Esophagus muscularis mucosa (tissue), 4 donors: ENCODE results near the gene DELE1. TPM values are rescaled to one million over a fixed set of nuclear protein-coding genes. Genes with fewer than 3 reads are reported as not detected.
A peak's percentile ranks its signal among the peaks of the same experiment; 100 is the strongest.
"Not testable (repeated sequence)": the region's sequence is repeated elsewhere in the genome, so short reads cannot be mapped to it uniquely, and the experiment has no call there.

Source experiments
- DNase-seq: peaks from one replicate; pipeline ENCODE4 v3.0.0-alpha.2; 2017; ENCODE audit errors: extremely low spot score
- H3K27ac ChIP-seq, 4 donors: fragments of 200-600 bp; sonication (generic); replicated peaks in 1 of 4; 1 replicate in 3 of 4; 2 replicates in 1 of 4; pipeline ENCODE4 v1.5.1; 2016 to 2019; ENCODE audit warnings: mild to moderate bottlenecking in 1 of 4
- H3K27me3 ChIP-seq, 4 donors: fragments of 200-600 bp; sonication (generic); one replicate each; pipeline versions ENCODE4 v1.5.1 to v1.6.0; 2016 to 2019
- H3K36me3 ChIP-seq, 4 donors: fragments of 200-600 bp; sonication (generic); one replicate each; pipeline ENCODE4 v1.5.1; 2016 to 2019
- H3K4me1 ChIP-seq, 4 donors: fragments of 200-600 bp; sonication (generic); one replicate each; pipeline ENCODE4 v1.5.1; 2016 to 2019
- H3K4me3 ChIP-seq, 4 donors: fragments of 200-600 bp; sonication (generic); 1 replicate in 2 of 4; 2 replicates in 2 of 4; pipeline ENCODE4 v1.5.1; 2016 to 2019; ENCODE audit warnings: mild to moderate bottlenecking in 4 of 4, moderate library complexity in 1 of 4
- H3K9me3 ChIP-seq, 4 donors: fragments of 200-600 bp; sonication (generic); 1 replicate in 3 of 4; 2 replicates in 1 of 4; pipeline ENCODE4 v1.5.1; 2016 to 2019
- EP300 ChIP-seq: sonication (generic); formaldehyde crosslinking; IDR thresholded peaks from one replicate; pipeline ENCODE4 v1.6.1; 2017; ENCODE audit warnings: antibody characterized with exemption
- POLR2A ChIP-seq: fragments of 450-650 bp; IDR thresholded peaks from one replicate; pipeline ENCODE4 v1.6.1; 2017; ENCODE audit warnings: antibody characterized with exemption, moderate library complexity, mild to moderate bottlenecking, low read depth
- POLR2AphosphoS5 ChIP-seq, 2 donors: sonication (generic); formaldehyde crosslinking; IDR thresholded peaks; one replicate each; pipeline ENCODE4 v1.6.1; 2017; ENCODE audit warnings: antibody characterized with exemption in 2 of 2
- WGBS: methylation state at CpG from one replicate; pipeline ENCODE4 v1.1.5; 2018; 5-methylcytosine and 5-hydroxymethylcytosine counted together
- intact Hi-C: fragments of 100-400 bp; cut with DNase I; formaldehyde crosslinking; loops from one replicate; pipeline ENCODE4 v1.15.1; 2023
- total RNA-seq, 4 donors: library from RNA; depleted of rRNA; stranded (reverse); fragments of >200 nt; gene quantifications; one replicate each; pipeline versions ENCODE4 v1.1.0 to v1.2.1, GENCODE V29; 2016
- TF ChIP-seq, protein P1 (sequence below), 3 experiments: fragments of 200-600 bp in 2 of 3; fragments of 450-650 bp in 1 of 3; sonication (generic) in 2 of 3; IDR thresholded peaks; one replicate each; pipeline ENCODE4 v1.5.1; 2017 to 2019; ENCODE audit warnings: antibody characterized with exemption in 3 of 3, mild to moderate bottlenecking in 2 of 3, moderate library complexity in 1 of 3

The DELE1 gene
- total RNA-seq, 4 donors from 2014 or later = 44.4 to 75.8 (median 49.6) TPM

DNA sequence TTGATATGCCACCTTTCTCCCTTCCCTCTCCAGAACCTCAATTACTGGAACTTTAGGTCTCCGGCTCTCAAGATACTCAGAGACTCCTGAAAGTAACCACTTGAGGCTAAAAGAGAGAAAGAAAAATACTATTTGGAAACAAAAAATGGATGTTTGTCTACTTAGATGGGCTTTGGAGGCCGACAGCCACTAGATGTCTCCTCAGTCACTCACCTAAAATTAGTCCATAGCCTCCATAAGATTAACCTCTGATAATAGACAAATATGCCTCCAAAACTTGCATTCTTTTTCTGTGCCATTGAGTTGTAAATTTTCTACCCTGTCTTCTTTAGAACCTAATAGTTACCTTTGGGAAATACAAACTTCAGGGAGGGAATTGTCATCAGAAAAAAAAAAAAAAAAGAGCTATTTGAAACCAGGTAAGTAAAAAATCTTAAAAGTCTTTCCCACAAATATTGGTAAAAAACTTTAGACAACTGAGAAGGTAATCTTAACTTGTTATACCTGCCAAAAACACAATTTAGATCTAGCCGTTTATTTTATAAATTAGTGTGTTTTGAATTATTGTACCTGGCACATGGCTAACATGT is 34.3 kb upstream of the DELE1 start:
- Histone ChIP-seq H3K4me3 (no peak overlapping the region), H3K36me3 (no peaks in the 10 kb centered on the region), H3K27me3 (peaks cover 0 to 23% (median 0%) of the 10 kb centered on the region in 4 donors), H3K9me3 (no peaks in the 10 kb centered on the region), H3K27ac (no peak overlapping the region), H3K4me1 (no peaks in the 10 kb centered on the region)
- no peak for DNase-seq
- TF ChIP-seq POLR2A (no peak), POLR2AphosphoS5 (IDR thresholded peaks at IDR 0.05) (no peak), EP300 (no peak)
- TF ChIP-seq, protein P1, sequence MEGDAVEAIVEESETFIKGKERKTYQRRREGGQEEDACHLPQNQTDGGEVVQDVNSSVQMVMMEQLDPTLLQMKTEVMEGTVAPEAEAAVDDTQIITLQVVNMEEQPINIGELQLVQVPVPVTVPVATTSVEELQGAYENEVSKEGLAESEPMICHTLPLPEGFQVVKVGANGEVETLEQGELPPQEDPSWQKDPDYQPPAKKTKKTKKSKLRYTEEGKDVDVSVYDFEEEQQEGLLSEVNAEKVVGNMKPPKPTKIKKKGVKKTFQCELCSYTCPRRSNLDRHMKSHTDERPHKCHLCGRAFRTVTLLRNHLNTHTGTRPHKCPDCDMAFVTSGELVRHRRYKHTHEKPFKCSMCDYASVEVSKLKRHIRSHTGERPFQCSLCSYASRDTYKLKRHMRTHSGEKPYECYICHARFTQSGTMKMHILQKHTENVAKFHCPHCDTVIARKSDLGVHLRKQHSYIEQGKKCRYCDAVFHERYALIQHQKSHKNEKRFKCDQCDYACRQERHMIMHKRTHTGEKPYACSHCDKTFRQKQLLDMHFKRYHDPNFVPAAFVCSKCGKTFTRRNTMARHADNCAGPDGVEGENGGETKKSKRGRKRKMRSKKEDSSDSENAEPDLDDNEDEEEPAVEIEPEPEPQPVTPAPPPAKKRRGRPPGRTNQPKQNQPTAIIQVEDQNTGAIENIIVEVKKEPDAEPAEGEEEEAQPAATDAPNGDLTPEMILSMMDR (IDR thresholded peaks at IDR 0.05) = peak in 1 of 3 experiments; percentile 6
- WGBS = 67% methylated on average over 3 of the region's 3 CpGs
- intact Hi-C loops = no loop called here

GRCh38 chr5:141890429-141890828 is 33.2 kb upstream of the DELE1 start:
- H3K4me1 ChIP-seq, DNase-seq, intact Hi-C loops, H3K27ac ChIP-seq, H3K4me3 ChIP-seq, H3K36me3 ChIP-seq, H3K9me3 ChIP-seq: not testable (repeated sequence)
- H3K27me3 ChIP-seq = peaks cover 0 to 12% (median 0%) of the 10 kb centered on the region in 4 donors
- 100% methylated on average over 2 of the region's 2 CpGs for WGBS

DNA sequence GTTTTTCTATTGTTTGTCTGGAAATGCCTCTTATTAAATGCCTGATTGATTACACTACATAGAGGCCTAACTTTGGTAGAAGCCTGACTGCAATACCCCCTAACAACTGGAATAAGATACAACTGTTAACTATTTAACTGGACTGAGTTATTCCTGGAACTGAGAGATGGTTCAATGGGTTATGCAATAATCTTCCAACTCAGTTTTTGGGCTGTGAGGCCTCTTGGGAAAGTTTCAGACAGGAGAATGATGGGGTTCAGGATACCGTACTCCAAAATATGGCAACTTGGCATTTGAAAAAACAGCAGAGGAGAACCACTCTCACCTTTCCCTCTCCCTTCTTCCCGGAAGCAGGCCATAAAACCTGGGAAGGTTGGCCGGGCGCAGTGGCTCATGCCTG is 26.2 kb upstream of the DELE1 start:
- 84% methylated on average over 4 of the region's 4 CpGs for WGBS
- Histone ChIP-seq H3K9me3 (no peaks in the 10 kb centered on the region), H3K27ac (no peak overlapping the region)

DNA sequence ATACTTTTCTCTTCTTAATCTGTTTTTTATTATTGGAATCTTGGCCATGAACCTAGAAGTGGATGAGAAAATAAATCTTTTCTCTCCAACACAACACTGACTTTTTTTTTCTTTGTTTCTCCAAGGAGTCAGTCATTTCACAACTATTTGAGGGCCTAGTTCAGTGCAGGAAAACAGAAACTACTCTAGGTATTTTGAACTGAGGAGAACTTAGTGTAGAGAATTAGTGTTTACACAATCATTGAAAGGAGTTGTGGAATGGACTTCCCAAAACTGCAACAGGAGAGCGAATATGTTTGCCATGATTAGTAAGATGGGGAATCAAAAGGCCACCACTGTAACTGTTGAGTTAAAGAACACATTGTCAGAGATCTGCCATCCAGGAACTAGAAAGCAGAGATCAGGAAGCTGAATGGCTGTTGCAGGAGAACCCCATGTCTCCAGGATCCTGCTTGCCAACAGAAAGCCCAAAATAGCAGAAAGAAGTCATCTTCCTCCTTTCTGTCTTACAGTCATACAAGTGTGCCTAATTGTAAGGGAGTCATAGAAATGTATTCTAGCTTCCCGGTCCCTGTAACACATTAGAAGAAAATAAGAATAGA is 25.1 kb upstream of the DELE1 start:
- TF ChIP-seq, protein P1 (IDR thresholded peaks at IDR 0.05) = no peak
- TF ChIP-seq POLR2AphosphoS5 (IDR thresholded peaks at IDR 0.05) (no peak), EP300 (no peak), POLR2A (no peak)
- Histone ChIP-seq H3K36me3 (no peaks in the 10 kb centered on the region), H3K4me1 (no peaks in the 10 kb centered on the region), H3K27me3 (peaks cover 0 to 13% (median 0%) of the 10 kb centered on the region in 4 donors), H3K27ac (no peak overlapping the region), H3K4me3 (no peak overlapping the region), H3K9me3 (no peaks in the 10 kb centered on the region)
- 68% methylated on average over 2 of the region's 2 CpGs for WGBS
- intact Hi-C loops = no loop called here
- DNase-seq = no peak

More for the DNA sequence above, 26.2 kb upstream of the DELE1 start:
- H3K4me1 ChIP-seq = no peaks in the 10 kb centered on the region
- no peak overlapping the region for H3K4me3 ChIP-seq
- DNase-seq = no peak
- TF ChIP-seq EP300 = no peak
- TF ChIP-seq, protein P1 (IDR thresholded peaks at IDR 0.05) = no peak
- TF ChIP-seq POLR2A = no peak
- no peak for TF ChIP-seq POLR2AphosphoS5 (IDR thresholded peaks at IDR 0.05)
- H3K27me3 ChIP-seq = peaks cover 0 to 13% (median 0%) of the 10 kb centered on the region in 4 donors
- no peaks in the 10 kb centered on the region for H3K36me3 ChIP-seq
- intact Hi-C loops = no loop called here

GRCh38 chr5:141902015-141902814 is 21.5 kb upstream of the DELE1 start:
- H3K4me3 ChIP-seq = no peak overlapping the region
- intact Hi-C loops = no loop called here
- peaks cover 0 to 13% (median 0%) of the 10 kb centered on the region in 4 donors for H3K27me3 ChIP-seq
- H3K27ac ChIP-seq = no peak overlapping the region
- no peak for DNase-seq
- H3K4me1 ChIP-seq = no peaks in the 10 kb centered on the region
- 78% methylated on average over 5 of the region's 5 CpGs for WGBS
- no peaks in the 10 kb centered on the region for H3K9me3 ChIP-seq
- H3K36me3 ChIP-seq = no peaks in the 10 kb centered on the region
- TF ChIP-seq POLR2AphosphoS5 (IDR thresholded peaks at IDR 0.05) = no peak
- TF ChIP-seq, protein P1 (IDR thresholded peaks at IDR 0.05) = no peak
- no peak for TF ChIP-seq EP300
- TF ChIP-seq POLR2A = no peak
